Measurements from ENCODE around the gene NT5M. TPM values are rescaled to one million over a fixed set of nuclear protein-coding genes. Genes with fewer than 3 reads are reported as not detected.
"Not testable (repeated sequence)": the region's sequence is repeated elsewhere in the genome, so short reads cannot be mapped to it uniquely, and the experiment has no call there.

NT5M gene
- total RNA-seq, 1 donor from 2014 or later: 8.2 TPM

DNA sequence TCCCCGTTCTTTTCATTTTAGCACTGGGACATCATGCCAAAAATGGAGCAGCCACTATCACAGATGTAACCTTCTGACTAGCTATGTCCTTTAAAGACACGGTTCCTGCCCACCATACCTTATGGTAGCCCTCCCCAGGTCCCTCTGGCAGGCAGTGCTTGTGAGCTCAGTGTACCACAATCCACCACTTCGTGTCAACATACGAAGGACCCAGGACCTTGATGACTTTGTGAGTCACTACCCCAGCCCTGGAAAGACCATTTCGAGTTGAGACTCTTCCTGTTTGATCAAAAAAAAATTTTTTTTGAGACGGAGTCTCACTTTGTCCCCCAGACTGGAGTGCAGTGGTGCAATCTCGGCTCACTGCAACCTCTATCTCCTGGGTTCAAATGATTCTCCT, 45.2 kb upstream of the NT5M start:
- TF ChIP-seq, protein P1, sequence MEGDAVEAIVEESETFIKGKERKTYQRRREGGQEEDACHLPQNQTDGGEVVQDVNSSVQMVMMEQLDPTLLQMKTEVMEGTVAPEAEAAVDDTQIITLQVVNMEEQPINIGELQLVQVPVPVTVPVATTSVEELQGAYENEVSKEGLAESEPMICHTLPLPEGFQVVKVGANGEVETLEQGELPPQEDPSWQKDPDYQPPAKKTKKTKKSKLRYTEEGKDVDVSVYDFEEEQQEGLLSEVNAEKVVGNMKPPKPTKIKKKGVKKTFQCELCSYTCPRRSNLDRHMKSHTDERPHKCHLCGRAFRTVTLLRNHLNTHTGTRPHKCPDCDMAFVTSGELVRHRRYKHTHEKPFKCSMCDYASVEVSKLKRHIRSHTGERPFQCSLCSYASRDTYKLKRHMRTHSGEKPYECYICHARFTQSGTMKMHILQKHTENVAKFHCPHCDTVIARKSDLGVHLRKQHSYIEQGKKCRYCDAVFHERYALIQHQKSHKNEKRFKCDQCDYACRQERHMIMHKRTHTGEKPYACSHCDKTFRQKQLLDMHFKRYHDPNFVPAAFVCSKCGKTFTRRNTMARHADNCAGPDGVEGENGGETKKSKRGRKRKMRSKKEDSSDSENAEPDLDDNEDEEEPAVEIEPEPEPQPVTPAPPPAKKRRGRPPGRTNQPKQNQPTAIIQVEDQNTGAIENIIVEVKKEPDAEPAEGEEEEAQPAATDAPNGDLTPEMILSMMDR (IDR thresholded peaks at IDR 0.05; ENCODE audit: partially characterized antibody, unreplicated experiment): no peak
- Mint-ChIP-seq H3K4me3 (ENCODE audit: unreplicated experiment) (no peak overlapping the region), H3K27me3 (ENCODE audit: unreplicated experiment) (peaks cover 2% of the 10 kb centered on the region), H3K27ac (ENCODE audit: unreplicated experiment) (no peak overlapping the region), H3K9me3 (ENCODE audit: unreplicated experiment) (peaks cover 4% of the 10 kb centered on the region), H3K4me1 (ENCODE audit: low read depth, unreplicated experiment) (peaks cover 8% of the 10 kb centered on the region), H3K36me3 (ENCODE audit: unreplicated experiment) (no peaks in the 10 kb centered on the region)
- no peak for DNase-seq

DNA sequence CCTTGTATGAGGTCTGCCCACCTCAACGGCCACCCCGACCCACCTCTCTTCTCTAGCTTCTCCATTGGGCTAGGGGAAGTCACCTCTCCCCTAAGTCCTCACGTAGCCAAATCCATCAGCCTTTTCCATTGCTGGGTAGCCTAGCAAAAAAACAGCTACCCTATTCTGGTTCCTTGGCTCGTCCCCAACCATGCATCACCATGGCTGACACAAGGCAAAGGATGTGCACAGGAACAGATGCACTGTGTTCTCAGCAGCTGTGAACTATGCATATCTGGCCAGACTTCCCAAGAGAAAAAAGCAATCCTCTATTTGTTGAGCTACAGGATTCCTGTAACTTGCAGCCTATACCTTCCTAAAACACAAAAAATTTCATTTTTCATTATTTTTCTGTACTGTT, 44.2 kb upstream of the NT5M start:
- TF ChIP-seq, protein P1 (IDR thresholded peaks at IDR 0.05; ENCODE audit: partially characterized antibody, unreplicated experiment): no peak
- H3K4me3 Mint-ChIP-seq (ENCODE audit: unreplicated experiment): peak overlapping the region; percentile 2
- no peaks in the 10 kb centered on the region for H3K36me3 Mint-ChIP-seq (ENCODE audit: unreplicated experiment)
- peak overlapping the region; percentile 52 for H3K27ac Mint-ChIP-seq (ENCODE audit: unreplicated experiment)
- H3K9me3 Mint-ChIP-seq (ENCODE audit: unreplicated experiment): peaks cover 4% of the 10 kb centered on the region
- H3K4me1 Mint-ChIP-seq (ENCODE audit: low read depth, unreplicated experiment): peaks cover 8% of the 10 kb centered on the region
- no peak for DNase-seq
- H3K27me3 Mint-ChIP-seq (ENCODE audit: unreplicated experiment): peaks cover 2% of the 10 kb centered on the region

DNA sequence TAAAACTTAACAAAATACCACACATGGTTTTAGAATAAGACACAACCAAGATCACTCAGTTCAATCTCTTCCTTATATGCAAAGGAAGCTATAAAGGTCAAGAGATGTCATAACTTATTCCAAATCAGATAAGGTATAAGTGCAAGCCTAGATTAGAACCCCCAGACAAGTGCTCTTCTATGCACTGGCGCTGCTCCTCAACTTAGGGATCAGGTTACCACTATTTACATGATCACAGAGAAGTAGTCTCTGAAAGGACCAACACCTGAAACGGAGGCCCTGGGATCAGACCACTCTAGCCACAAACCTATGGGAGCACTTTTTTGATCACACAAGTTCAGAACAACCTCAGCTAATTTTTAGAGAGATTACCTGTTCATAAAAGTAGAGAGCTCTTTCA, 38.7 kb upstream of the NT5M start:
- no peak overlapping the region for H3K4me3 Mint-ChIP-seq (ENCODE audit: unreplicated experiment)
- DNase-seq: no peak
- H3K4me1 Mint-ChIP-seq (ENCODE audit: low read depth, unreplicated experiment): peaks cover 4% of the 10 kb centered on the region
- no peaks in the 10 kb centered on the region for H3K9me3 Mint-ChIP-seq (ENCODE audit: unreplicated experiment)
- TF ChIP-seq, protein P1 (IDR thresholded peaks at IDR 0.05; ENCODE audit: partially characterized antibody, unreplicated experiment): no peak
- H3K27ac Mint-ChIP-seq (ENCODE audit: unreplicated experiment): no peak overlapping the region
- no peaks in the 10 kb centered on the region for H3K36me3 Mint-ChIP-seq (ENCODE audit: unreplicated experiment)
- H3K27me3 Mint-ChIP-seq (ENCODE audit: unreplicated experiment): no peaks in the 10 kb centered on the region

DNA sequence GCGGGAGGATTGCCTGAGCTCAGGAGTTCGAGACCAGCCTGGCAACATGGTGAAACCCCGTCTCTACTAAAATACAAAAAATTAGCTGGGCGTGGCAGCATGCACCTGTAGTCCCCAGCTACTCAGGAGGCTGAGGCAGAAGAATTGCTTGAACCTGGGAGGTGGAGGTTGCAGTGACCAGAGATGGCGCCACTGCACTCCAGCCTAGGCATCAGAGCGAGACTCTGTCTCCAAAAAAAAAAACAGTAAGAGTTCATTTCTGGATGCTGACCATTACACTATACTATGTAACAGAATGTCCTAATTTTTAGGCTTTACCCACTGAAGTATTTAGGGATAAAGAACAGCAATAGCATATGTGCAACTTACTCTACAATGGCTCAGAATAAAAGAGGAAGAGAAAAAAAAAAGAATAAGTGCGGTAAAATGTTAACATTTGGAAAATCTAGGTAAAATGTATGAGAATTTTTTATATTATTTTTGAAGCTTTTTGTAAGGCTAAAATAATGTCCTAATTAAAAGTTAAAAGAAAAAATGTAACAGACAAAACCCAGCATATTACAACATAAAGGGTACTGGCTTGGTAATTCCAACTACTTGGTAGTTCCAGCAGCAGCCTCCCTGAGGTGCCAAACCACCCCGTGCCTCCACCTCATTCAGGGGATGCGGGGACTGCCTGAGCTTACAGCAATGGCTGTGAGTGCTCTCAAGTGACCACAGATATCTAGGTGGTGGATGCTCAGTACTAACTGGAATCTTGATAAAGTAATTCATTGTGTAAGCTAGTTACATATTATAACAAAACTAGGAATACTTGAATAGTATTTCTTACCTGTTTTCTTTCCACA, 33.0 kb upstream of the NT5M start:
- Mint-ChIP-seq H3K36me3 (ENCODE audit: unreplicated experiment) (no peaks in the 10 kb centered on the region), H3K27ac (ENCODE audit: unreplicated experiment) (no peak overlapping the region), H3K4me1 (ENCODE audit: low read depth, unreplicated experiment) (no peaks in the 10 kb centered on the region), H3K9me3 (ENCODE audit: unreplicated experiment) (no peaks in the 10 kb centered on the region), H3K4me3 (ENCODE audit: unreplicated experiment) (no peak overlapping the region), H3K27me3 (ENCODE audit: unreplicated experiment) (no peaks in the 10 kb centered on the region)
- DNase-seq: no peak
- TF ChIP-seq, protein P1 (IDR thresholded peaks at IDR 0.05; ENCODE audit: partially characterized antibody, unreplicated experiment): peak; percentile 27

DNA sequence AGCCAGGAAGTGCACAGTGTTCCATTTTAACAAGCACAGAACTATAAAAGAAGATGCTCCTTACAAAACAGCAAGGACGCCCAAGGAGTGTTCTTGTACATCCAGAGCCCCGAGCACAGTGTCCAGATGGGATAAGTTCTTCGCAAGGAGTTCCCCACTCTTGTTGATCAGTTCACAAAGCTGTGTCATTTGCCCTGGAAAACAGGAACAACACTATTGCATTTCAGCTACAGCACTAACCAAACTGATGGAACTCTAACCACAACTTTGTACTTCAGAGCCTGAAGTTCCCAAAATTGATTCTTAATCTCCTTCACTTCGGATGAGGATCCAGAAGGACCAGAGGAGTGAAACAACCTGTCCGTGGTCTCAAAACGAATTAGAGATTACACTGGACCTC, 27.2 kb upstream of the NT5M start:
- Mint-ChIP-seq H3K27me3 (ENCODE audit: unreplicated experiment) (no peaks in the 10 kb centered on the region), H3K4me1 (ENCODE audit: low read depth, unreplicated experiment) (no peaks in the 10 kb centered on the region), H3K27ac (ENCODE audit: unreplicated experiment) (no peak overlapping the region), H3K9me3 (ENCODE audit: unreplicated experiment) (no peaks in the 10 kb centered on the region), H3K36me3 (ENCODE audit: unreplicated experiment) (no peaks in the 10 kb centered on the region), H3K4me3 (ENCODE audit: unreplicated experiment) (no peak overlapping the region)
- DNase-seq: no peak
- TF ChIP-seq, protein P1 (IDR thresholded peaks at IDR 0.05; ENCODE audit: partially characterized antibody, unreplicated experiment): no peak

DNA sequence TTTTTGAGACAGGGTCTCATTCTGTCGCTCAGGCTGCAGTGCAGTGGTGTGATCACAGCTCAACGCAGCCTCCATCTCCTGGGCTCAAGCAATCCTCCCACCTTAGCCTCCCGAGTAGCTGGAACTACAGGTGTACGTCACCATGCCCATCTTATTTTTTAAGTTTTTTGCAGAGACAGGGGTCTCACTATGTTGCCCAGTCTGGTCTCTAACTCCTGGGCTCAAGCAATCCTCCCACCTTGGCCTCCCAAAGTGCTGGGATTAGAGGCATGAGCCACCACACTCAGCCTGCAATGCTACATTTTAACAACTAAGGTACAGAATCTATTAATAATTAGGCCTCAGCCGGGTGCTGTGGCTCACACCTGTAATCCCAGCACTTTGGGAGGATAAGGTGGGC, 25.7 kb upstream of the NT5M start:
- H3K9me3 Mint-ChIP-seq (ENCODE audit: unreplicated experiment); H3K36me3 Mint-ChIP-seq (ENCODE audit: unreplicated experiment); DNase-seq; H3K27ac Mint-ChIP-seq (ENCODE audit: unreplicated experiment); H3K4me3 Mint-ChIP-seq (ENCODE audit: unreplicated experiment); H3K4me1 Mint-ChIP-seq (ENCODE audit: low read depth, unreplicated experiment); H3K27me3 Mint-ChIP-seq (ENCODE audit: unreplicated experiment): not testable (repeated sequence)
